Lower leg skin (tissue), 3 donors: ENCODE measurements around the gene TXNIP.

Experiments
- CTCF ChIP-seq, 3 donors: fragments of 450-650 bp; IDR thresholded peaks; one replicate each; pipeline ENCODE4 v1.5.1; 2016; ENCODE audit warnings: antibody characterized with exemption in 3 of 3, mild to moderate bottlenecking in 3 of 3, moderate library complexity in 2 of 3
- POLR2A ChIP-seq, 2 donors: fragments of 450-650 bp; IDR thresholded peaks; one replicate each; pipeline ENCODE4 v1.6.1; 2016 to 2017; ENCODE audit warnings: antibody characterized with exemption in 2 of 2, mild to moderate bottlenecking in 1 of 2, moderate library complexity in 1 of 2

- TF ChIP-seq POLR2A (IDR thresholded peaks at IDR 0.05) (no peak), CTCF (IDR thresholded peaks at IDR 0.05) (no peak)
These were observed 21.2 kb downstream of the TXNIP start for GRCh38 chr1:145975216-145975615.
